HG02938 (cell line): Measurements from ENCODE around the gene NDNF.

Experiments
- ATAC-seq: cut with Tn5 transposase; IDR thresholded peaks from one replicate; pipeline ENCODE4 v1.9.1; 2021; ENCODE audit warnings: mild to moderate bottlenecking, moderate library complexity; ENCODE audit not compliant: unreplicated experiment

NDNF gene

DNA sequence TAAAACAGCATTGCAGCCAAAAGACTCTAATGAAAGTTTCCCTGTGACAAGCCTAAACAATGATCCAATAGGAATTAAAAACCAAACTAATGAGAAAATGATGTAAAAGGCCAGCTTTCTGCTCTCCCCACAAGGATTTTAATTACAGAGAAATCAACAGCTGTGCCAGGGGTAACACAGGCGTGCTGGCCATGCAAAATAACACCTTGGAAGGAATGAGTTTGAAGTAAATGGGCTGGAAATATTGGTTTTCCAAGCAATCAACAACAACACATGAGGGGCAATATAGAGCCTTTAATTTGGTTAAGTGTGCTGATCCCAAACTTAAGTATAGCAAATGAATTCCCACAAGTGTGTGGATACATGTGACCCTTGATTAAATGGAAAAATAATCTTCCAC, 56.9 kb downstream of the NDNF start:
- no peak for ATAC-seq

DNA sequence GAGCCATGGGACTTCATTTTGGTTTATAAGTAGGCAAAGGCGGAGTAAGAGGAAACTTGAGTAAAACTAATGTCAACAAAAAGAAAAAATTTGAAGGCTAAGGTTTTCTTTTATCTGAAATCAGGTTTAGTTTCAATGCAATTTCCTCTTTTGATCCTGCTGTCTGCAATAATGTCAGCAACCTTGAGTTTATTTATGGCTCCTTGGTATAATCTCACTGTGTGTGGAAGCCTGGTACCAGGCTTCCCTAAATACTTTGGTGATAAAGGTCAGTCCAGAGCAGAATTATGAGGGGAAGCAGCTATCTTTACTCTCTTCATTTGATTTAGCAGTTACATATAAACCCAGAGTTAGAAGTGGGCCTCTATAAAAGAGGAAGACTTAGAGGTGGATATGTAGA, 57.8 kb downstream of the NDNF start:
- no peak for ATAC-seq

- no peak for ATAC-seq
These were observed 60.5 kb downstream of the NDNF start for GRCh38 chr4:121011780-121012340.

GRCh38 chr4:121011138-121011537, 61.2 kb downstream of the NDNF start:
- no peak for ATAC-seq

GRCh38 chr4:121009578-121010478, 62.5 kb downstream of the NDNF start:
- ATAC-seq = no peak

DNA sequence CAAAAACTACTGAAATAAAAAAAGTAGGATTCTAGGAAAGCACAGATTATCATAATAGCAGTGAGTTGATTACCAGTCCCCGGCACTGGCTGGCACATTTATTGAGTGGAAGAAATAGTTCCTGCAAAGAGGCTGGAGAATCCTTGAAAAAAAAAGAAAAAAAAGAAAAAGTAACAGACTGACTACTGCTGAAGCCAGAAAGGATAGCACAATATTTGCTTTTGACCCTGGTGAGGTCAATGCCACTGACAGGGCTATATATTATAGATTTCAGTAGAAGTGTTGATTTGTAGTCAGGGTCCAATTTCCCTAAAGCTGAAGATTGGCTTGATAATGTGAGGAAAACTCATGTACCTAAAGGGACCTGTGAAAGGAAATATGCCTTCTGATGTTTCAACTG, 64.7 kb downstream of the NDNF start:
- ATAC-seq = no peak

DNA sequence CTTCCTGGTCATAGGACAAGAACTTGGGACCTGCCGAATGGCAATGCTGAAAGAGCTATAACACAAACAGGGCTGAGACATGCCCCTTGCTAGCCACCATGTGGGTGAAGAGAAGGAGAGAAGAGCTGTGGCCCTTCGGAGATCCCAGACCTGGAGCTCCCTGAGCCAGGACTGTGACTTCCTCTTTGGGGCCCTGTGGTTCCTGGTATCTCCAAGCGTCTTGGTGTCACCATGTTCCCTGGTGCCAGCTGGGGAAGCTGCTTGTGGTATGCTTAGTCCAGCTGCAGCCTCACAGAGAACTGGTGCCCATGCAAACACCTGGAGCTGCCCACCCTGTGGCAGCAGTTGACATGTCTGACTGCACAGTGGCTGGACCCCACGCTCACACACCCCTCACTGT, 68.5 kb downstream of the NDNF start:
- ATAC-seq = no peak

GRCh38 chr4:120995266-120996010, 76.9 kb downstream of the NDNF start:
- no peak for ATAC-seq

DNA sequence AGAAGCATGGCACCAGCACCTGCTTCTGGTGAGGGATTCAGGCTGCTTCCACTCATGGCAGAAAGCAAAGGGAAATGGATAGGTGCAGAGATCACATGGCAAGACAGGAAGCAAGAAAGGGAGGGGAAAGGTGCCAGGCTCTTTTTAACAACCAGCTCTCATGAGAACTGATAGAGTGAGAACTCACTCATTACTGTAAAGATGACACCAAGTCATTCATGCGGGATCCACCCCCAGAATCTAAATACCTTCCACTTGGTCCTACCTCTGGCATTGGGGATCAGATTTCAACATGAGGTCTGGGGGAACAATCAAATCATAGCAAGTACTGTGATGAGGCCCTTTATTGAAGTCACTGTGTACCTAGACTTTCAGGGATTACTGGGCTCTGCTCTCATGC, 77.8 kb downstream of the NDNF start:
- ATAC-seq = no peak

DNA sequence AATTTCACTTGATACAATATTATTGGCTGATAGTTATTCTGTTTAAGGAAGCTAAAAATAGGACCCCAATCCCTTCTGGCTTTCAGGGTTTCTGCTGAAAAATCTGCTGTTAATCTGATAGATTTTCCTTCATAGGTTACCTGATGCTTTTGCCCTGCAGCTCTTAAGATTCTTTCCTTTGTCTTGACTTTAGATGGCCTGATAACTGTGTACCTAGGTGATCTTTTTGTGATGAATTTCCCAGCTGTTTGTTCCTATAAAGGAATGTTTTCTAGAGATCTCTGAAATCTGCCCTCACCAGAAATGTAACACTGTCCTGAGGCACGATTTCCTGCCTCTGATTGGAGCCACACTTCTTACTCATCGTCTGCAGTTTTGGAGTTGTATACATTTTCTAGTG, 80.5 kb downstream of the NDNF start:
- ATAC-seq = no peak

DNA sequence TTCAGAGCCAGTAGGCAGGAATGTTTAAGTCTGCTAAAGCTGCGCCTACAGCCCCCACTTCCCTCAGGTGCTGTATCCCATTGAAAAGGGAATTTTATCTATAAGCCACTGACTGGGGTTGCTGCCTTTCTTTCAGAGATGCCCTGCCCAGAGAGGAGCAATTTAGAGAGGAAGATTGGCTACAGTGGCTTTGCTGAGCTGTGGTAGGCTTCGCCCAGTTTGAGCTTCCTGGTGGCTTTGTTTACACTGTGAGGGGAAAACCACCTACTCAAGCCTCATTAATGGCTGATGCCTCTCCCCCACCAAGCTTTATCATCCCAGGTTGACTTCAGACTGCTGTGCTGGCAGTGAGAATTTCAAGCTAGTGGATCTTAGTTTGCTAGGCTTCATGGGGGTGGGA, 82.1 kb downstream of the NDNF start:
- no peak for ATAC-seq
